H54 (cell line): ENCODE results near the gene GPATCH8.

ENCODE experiments used
- DNase-seq: peaks from one replicate; pipeline ENCODE4 v3.0.0; 2011; ENCODE audit warnings: low spot score, mixed read lengths; ENCODE audit not compliant: insufficient read length
- FAIRE-seq: peaks from 3 replicates; lab custom pipeline; 2011; peaks lifted over from hg19 to GRCh38; lab: Jason Lieb, UNC
- POLR2A ChIP-seq: IDR thresholded peaks from 2 replicates; pipeline ENCODE4 v1.6.1; 2011; ENCODE audit warnings: low read depth, mild to moderate bottlenecking, low read length

GPATCH8 gene

GRCh38 chr17:44385287-44386181 is 117.7 kb downstream of the GPATCH8 start:
- DNase-seq (peak; percentile 89), FAIRE-seq (no peak)
- TF ChIP-seq POLR2A: no peak; the same call in none of the 2 replicates

DNA sequence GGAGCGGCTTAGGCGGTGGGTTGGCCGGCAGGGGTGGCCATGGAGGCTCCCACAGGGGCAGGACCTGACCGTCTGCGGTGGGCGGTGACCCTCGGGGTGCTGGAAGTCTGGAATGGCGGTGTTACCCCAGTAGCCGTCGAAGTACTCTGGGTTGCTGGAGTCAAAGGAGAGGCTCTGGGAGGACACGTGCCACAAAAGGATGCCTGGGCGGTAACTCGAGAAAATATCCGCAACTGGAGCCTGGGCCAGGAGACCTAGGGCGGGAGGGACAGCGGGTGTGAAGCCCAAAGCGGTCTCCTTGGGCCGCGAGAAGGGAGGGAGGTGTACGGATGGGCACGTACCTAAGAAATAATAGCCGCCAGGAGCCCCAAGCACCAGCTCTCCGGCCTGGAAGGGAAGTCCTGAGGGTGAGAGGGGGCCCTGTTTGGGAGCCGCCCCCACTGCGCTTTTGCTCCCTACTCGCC is 118.4 kb downstream of the GPATCH8 start:
- no peak for TF ChIP-seq POLR2A
- FAIRE-seq (no peak), DNase-seq (no peak)

- DNase-seq (no peak), FAIRE-seq (no peak)
- TF ChIP-seq POLR2A: no peak
These were observed 118.9 kb downstream of the GPATCH8 start for GRCh38 chr17:44384281-44384822.

DNA sequence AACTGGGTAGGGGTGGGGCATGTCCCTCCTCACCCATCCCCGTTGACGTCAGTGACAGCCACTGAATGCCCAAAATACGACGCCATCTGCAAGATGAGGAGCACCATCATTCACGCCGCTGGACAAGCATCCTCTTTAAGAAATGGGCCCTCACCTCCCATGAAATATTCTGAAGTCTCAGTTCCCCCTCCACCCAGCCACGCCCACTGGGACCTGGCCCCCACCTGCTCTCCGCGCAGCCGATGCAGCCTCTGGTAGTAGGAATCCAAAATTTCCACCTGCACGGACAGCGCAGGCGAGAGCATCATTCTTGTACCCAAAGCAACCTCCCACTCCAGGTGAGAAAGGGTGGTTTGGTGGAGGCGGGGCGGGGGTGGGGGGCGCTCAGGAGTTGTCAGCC is 119.3 kb downstream of the GPATCH8 start:
- no peak for FAIRE-seq
- no peak for TF ChIP-seq POLR2A
- DNase-seq: no peak

DNA sequence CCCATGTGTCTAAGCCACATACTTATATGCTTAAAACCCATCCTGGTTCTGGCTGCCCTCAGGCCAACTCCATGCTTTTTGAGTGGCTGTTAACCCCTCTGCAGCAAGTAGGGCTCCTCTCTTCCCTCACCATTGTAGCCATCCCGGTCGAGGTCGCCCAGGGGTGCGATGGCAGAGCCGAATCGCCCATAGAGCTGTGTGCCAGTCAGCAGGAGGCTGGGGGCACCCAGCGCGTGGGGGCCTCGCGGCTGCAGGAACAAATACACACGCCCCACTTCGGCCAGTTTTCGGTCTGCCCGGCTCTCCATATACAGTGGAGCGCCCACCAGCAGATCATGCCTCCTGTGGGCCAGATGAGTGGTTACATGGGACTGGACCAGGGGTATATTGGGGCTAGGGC is 119.8 kb downstream of the GPATCH8 start:
- DNase-seq (no peak), FAIRE-seq (no peak)
- TF ChIP-seq POLR2A: no peak

GRCh38 chr17:44382917-44383316 is 120.3 kb downstream of the GPATCH8 start:
- no peak for DNase-seq
- no peak for TF ChIP-seq POLR2A
- FAIRE-seq: no peak

DNA sequence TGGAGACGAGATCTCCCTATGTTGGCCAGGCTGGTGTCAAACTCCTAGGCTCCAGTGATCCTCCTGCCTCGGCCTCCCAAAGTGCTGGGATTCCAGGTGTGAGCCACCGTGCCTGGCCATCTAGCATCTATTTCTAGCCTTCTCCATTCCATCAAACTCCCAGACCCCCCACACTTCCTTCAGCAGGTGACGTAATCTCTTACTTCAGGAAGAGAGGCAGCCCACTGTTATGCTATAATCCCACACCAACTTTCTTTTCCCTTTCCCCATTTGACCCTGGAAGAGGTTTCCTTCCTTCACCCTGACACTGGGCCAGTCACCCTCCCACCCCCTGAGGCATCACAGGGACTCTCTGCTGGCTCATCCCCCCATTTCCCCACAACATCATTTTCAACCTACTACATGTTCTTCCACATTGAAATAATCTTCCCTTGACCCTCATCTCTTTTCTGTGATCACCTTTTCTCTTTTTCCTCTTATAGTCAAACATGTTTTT is 121.3 kb downstream of the GPATCH8 start:
- no peak for TF ChIP-seq POLR2A
- FAIRE-seq: no peak
- no peak for DNase-seq

GRCh38 chr17:44380767-44381166 is 122.4 kb downstream of the GPATCH8 start:
- FAIRE-seq (no peak), DNase-seq (no peak)
- no peak for TF ChIP-seq POLR2A

GRCh38 chr17:44379887-44380286 is 123.3 kb downstream of the GPATCH8 start:
- DNase-seq: no peak
- FAIRE-seq: no peak
- TF ChIP-seq POLR2A: no peak

DNA sequence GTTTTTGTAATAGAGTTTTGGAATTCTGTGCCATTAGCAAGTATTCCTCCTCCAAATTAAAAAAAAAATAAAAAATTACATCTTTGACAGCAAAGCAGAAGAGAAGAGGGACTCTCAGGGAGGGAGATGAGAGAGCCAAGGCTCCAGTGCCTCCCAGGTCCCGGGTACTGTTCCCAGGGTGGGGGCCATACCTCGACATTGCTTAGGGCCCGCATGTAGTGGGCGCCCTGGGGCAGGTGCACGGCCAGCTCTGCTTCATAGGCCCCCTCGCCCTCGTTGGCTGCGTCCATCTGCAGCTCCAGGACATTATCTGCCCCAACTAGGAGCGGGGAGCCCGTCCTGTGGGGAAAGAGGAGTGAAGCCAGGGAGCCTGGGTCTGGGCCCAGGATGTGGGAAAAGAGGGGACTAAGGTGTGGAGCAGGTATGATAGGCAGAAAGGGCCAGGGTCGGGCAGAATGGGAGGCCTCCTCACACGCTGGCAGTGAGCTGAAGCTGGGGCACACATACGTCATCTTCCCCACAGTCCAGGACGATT is 125.0 kb downstream of the GPATCH8 start:
- no peak for TF ChIP-seq POLR2A
- FAIRE-seq: no peak
- DNase-seq: no peak

DNA sequence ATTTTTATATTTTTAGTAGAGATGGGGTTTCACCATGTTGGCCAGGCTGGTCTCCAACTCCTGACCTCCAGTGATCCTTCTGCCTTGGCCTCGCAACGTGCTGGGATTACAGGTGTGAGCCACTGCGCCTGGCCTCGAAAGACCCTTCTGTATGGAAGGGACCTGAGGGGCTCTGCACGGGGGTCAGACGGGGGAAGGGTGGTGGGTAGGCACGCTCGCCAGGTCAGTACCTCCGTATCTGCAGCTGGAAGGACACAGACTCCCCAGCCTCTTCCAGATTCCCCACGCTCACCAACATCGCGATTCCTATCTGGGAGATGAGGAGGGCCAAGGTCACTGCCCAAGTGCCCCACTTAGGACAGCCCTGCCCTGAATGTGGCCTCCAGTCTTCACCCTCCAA is 126.4 kb downstream of the GPATCH8 start:
- FAIRE-seq: no peak
- no peak for TF ChIP-seq POLR2A

DNA sequence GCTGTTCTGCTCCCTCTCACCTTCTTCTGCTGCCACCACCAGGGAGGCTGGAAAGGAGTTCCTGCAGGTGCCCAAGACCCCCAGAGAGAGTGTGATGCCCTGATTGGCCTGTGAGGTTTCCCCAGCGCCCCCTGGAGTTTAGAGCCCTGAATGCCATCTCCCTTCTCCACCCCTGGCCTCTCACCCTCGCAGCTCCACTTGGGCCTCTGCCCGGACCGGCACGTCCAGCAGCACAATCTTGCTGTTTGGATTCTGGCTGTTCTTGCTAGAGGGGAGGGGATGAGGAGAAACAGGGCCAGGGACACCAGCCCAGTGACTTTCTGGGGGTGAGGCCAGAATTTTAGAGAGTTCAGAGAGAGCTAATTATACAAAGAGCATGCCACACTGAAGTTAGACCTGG is 127.1 kb downstream of the GPATCH8 start:
- DNase-seq: peak; percentile 61
- no peak for TF ChIP-seq POLR2A
- FAIRE-seq: no peak

More for the DNA sequence above, 126.4 kb downstream of the GPATCH8 start:
- no peak for DNase-seq

DNA sequence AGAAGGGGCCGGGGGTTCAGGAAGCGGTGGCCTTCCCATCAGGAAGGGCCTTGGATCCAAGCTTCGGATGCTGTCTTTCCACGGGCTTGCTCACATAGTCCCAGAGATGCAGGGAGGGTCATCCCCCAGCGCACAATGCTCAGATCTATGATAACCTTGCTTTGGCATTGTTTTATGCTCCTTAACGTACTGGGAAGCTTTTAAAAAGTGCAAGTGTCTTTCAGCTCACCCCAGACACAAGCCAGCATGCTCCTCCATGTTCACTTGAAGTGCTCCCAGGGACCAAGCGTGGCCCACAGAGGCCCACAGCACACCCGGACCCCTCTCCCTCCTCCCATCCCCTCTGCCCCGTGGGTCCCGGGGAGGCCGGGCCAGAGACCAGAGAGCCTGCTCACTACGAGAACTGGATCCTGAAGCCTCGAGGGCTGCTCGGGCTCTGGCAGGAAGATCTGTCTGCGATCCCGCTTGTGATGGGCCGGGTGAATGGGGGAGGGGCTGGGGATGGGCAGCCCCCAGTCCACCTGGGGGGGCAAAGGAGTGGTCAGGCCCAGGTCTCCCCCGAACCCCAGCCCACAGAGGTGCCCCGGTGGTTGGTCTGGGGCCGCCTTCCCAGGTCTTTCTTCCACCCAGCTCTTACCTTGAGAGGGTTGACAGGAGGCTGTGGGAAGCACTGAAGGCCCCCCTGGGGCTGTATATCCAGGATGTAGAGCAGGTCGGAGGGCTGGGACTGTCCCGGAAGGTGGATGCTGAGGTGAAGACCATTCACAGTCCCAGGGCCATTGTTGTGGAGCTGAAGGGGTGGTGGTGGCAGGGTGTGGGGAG is 127.8 kb downstream of the GPATCH8 start:
- DNase-seq: no peak
- no peak for TF ChIP-seq POLR2A
- no peak for FAIRE-seq
